GM23338 (cell line): ENCODE results near the gene RAB22A. TPM values are rescaled to one million over a fixed set of nuclear protein-coding genes. Genes with fewer than 3 reads are reported as not detected.

Source experiments
- ATAC-seq: fragments of 200-7000 bp; cut with Tn5 transposase; 3 replicates; pipeline ENCODE4 v1.9.1; 2020
- DNase-seq: peaks from one replicate; pipeline ENCODE4 v3.0.0-alpha.2; 2015; ENCODE audit warnings: low spot score
- H2AFZ ChIP-seq: fragments of 200-600 bp; sonication (generic); 2 replicates; pipeline ENCODE4 v1.8.0; 2016; ENCODE audit warnings: antibody characterized with exemption, mild to moderate bottlenecking, moderate library complexity
- H3F3A ChIP-seq: fragments of 200-600 bp; sonication (generic); replicated peaks from 2 replicates; pipeline ENCODE4 v1.8.0; 2017; ENCODE audit warnings: antibody characterized with exemption, mixed run types, low read depth
- H3K27ac ChIP-seq: fragments of 200-600 bp; sonication (generic); 2 replicates; pipeline ENCODE4 v1.6.1; 2016; ENCODE audit warnings: low read depth
- H3K27me3 ChIP-seq: fragments of 200-600 bp; sonication (generic); 2 replicates; pipeline ENCODE4 v1.8.0; 2016; ENCODE audit warnings: mild to moderate bottlenecking, mixed run types, moderate library complexity; ENCODE audit not compliant: insufficient read depth
- H3K36me3 ChIP-seq: fragments of 200-600 bp; sonication (generic); 2 replicates; pipeline ENCODE4 v1.8.0; 2016; ENCODE audit warnings: mild to moderate bottlenecking; ENCODE audit not compliant: insufficient read depth
- H3K4me1 ChIP-seq: fragments of 200-600 bp; sonication (generic); 2 replicates; pipeline ENCODE4 v1.8.0; 2016; ENCODE audit warnings: mild to moderate bottlenecking, moderate library complexity; ENCODE audit not compliant: insufficient read depth
- H3K4me2 ChIP-seq: fragments of 200-600 bp; sonication (generic); 2 replicates; pipeline ENCODE4 v1.7.1; 2017; ENCODE audit warnings: mixed run types
- H3K4me3 ChIP-seq: fragments of 200-600 bp; sonication (generic); 2 replicates; pipeline ENCODE4 v1.6.1; 2016; ENCODE audit warnings: mixed run types
- H3K79me2 ChIP-seq: fragments of 200-600 bp; sonication (generic); replicated peaks from 2 replicates; pipeline ENCODE4 v1.8.0; 2017; ENCODE audit warnings: mild to moderate bottlenecking; ENCODE audit not compliant: insufficient read depth
- H3K9me2 ChIP-seq: fragments of 200-600 bp; sonication (generic); 2 replicates; pipeline ENCODE4 v1.8.0; 2017; ENCODE audit not compliant: insufficient read depth
- H4K20me1 ChIP-seq: fragments of 200-600 bp; sonication (generic); replicated peaks from 2 replicates; pipeline ENCODE4 v1.8.0; 2017; ENCODE audit warnings: mild to moderate bottlenecking; ENCODE audit not compliant: insufficient read depth
- H3K27ac Mint-ChIP-seq: 2 replicates; pipeline ENCODE4 v1.8.0; 2020; ENCODE audit warnings: inconsistent platforms, mild to moderate bottlenecking, moderate library complexity, mixed read lengths
- H3K27me3 Mint-ChIP-seq: 3 replicates; pipeline ENCODE4 v1.8.0; 2022; ENCODE audit warnings: low read depth, mild to moderate bottlenecking, moderate library complexity, mixed read lengths, inconsistent platforms; ENCODE audit not compliant: insufficient read depth, poor library complexity
- H3K36me3 Mint-ChIP-seq: 3 replicates; pipeline ENCODE4 v1.8.0; 2021; ENCODE audit warnings: low read depth, mild to moderate bottlenecking, inconsistent platforms, moderate library complexity, mixed read lengths
- H3K4me1 Mint-ChIP-seq: 3 replicates; pipeline ENCODE4 v1.8.0; 2020; ENCODE audit warnings: mild to moderate bottlenecking, inconsistent platforms, mixed read lengths
- H3K4me3 Mint-ChIP-seq: 3 replicates; pipeline ENCODE4 v1.8.0; 2021; ENCODE audit warnings: moderate library complexity, mild to moderate bottlenecking, inconsistent platforms, mixed read lengths
- H3K9me3 Mint-ChIP-seq: 3 replicates; pipeline ENCODE4 v1.8.0; 2020; ENCODE audit warnings: moderate library complexity, mild to moderate bottlenecking, inconsistent platforms, mixed read lengths
- CREB1 ChIP-seq: fragments of 250-450 bp; sonication (Bioruptor Pico); IDR thresholded peaks from 2 replicates; pipeline ENCODE4 v1.5.0; 2020; ENCODE audit warnings: low read depth, mild to moderate bottlenecking, moderate library complexity
- CTCF ChIP-seq, 2 experiments: fragments of 200-600 bp in 1 of 2; sonication (generic) in 1 of 2; conservative IDR thresholded peaks; 2 replicates each; pipeline versions ENCODE4 v1.5.1 to v1.6.1; 2016 to 2017; ENCODE audit warnings: antibody characterized with exemption in 2 of 2, low read depth in 2 of 2, mild to moderate bottlenecking in 2 of 2, moderate library complexity in 1 of 2
- ETS1 ChIP-seq: IDR thresholded peaks from 2 replicates; pipeline ENCODE4 v1.6.1; 2016; ENCODE audit warnings: antibody characterized with exemption
- EZH2 ChIP-seq: fragments of 200-600 bp; sonication (generic); IDR thresholded peaks from one replicate; pipeline ENCODE4 v1.8.0; 2017; ENCODE audit warnings: antibody characterized with exemption, mild to moderate bottlenecking, low read depth; ENCODE audit not compliant: unreplicated experiment
- EZH2phosphoT487 ChIP-seq: fragments of 200-600 bp; sonication (generic); IDR thresholded peaks from one replicate; pipeline ENCODE4 v1.8.1; 2018; ENCODE audit warnings: antibody characterized with exemption; ENCODE audit not compliant: unreplicated experiment
- JUNB ChIP-seq: IDR thresholded peaks from one replicate; pipeline ENCODE4 v1.6.1; 2016; ENCODE audit warnings: antibody characterized with exemption; ENCODE audit not compliant: unreplicated experiment
- NANOG ChIP-seq: IDR thresholded peaks from 2 replicates; pipeline ENCODE4 v1.6.1; 2016; ENCODE audit warnings: antibody characterized with exemption, borderline replicate concordance
- POLR2AphosphoS5 ChIP-seq: IDR thresholded peaks from 2 replicates; pipeline ENCODE4 v1.6.1; 2016; ENCODE audit warnings: antibody characterized with exemption, low read depth
- REST ChIP-seq: IDR thresholded peaks from one replicate; pipeline ENCODE4 v1.6.1; 2018; ENCODE audit warnings: antibody characterized with exemption; ENCODE audit not compliant: unreplicated experiment
- STAT1 ChIP-seq: IDR thresholded peaks from one replicate; pipeline ENCODE4 v1.6.1; 2016; ENCODE audit warnings: antibody characterized with exemption; ENCODE audit not compliant: unreplicated experiment
- ZNF114 ChIP-seq: fragments of 250-450 bp; sonication (Bioruptor Pico); IDR thresholded peaks from 2 replicates; pipeline ENCODE4 v1.5.0; 2020; ENCODE audit warnings: mild to moderate bottlenecking, moderate library complexity
- ZNF331 ChIP-seq: fragments of 250-450 bp; sonication (Bioruptor Pico); IDR thresholded peaks from 2 replicates; pipeline ENCODE4 v1.5.0; 2020; ENCODE audit warnings: low read depth, mild to moderate bottlenecking, moderate library complexity
- polyA plus RNA-seq: library from polyadenylated mRNA; unstranded; fragments of >200 nt; fragmentation: Nextera tagmentation; extraction: Ambion mirVana; gene quantifications from 2 replicates; pipeline ENCODE4 v1.2.1, GENCODE V29; 2016
- total RNA-seq: library from RNA; depleted of rRNA; stranded (reverse); fragments of >200 nt; shearing (Covaris generic); gene quantifications from 2 replicates; pipeline ENCODE4 v1.2.3, GENCODE V29; 2014
- TF ChIP-seq, protein P1 (sequence below): fragments of 250-450 bp; sonication (Bioruptor Pico); IDR thresholded peaks from 2 replicates; pipeline ENCODE4 v1.5.0; 2020; ENCODE audit warnings: mild to moderate bottlenecking, moderate library complexity

RAB22A gene
- total and polyA plus RNA-seq, 2 experiments from 2014 or later: 3.3 to 6.8 TPM

DNA sequence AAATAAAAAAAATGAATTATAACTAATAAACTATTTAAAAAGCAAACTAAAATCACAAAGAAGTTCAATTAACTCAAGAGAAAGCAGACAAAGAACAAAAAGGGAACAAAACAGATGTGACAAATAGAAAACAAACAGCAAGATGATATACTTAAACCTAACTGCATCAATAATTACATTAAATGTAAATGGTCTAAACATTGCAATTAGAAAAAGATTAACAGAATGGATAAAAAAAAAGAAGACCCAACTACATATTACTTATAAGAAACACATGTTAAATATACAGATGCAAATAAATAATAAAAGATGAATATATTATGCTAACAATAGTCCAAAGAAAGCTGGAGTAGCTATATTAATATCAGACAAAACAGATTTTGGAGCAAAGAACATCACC, 35.1 kb upstream of the RAB22A start:
- Histone ChIP-seq H3K27ac (no peak overlapping the region), H3K4me2 (no peak overlapping the region), H4K20me1 (no peaks in the 10 kb centered on the region), H3K4me1 (no peaks in the 10 kb centered on the region), H2AFZ (no peak overlapping the region), H3K79me2 (peaks cover 8% of the 10 kb centered on the region; the same call in 1 of the 2 replicates), H3K27me3 (no peaks in the 10 kb centered on the region), H3K4me3 (no peak overlapping the region), H3K36me3 (no peaks in the 10 kb centered on the region; the same call in 1 of the 2 replicates), H3K9me2 (no peaks in the 10 kb centered on the region), H3F3A (no peaks in the 10 kb centered on the region)
- Mint-ChIP-seq H3K4me1 (peaks cover under 1% of the 10 kb centered on the region; the same call in 2 of the 3 replicates), H3K4me3 (no peak overlapping the region), H3K9me3 (no peaks in the 10 kb centered on the region), H3K27ac (no peak overlapping the region), H3K36me3 (peaks cover 17% of the 10 kb centered on the region), H3K27me3 (no peaks in the 10 kb centered on the region)
- DNase-seq (no peak), ATAC-seq (no peak)
- no peak for TF ChIP-seq REST
- no peak for TF ChIP-seq CREB1 (CRISPR knock-in tag)
- no peak for TF ChIP-seq JUNB
- TF ChIP-seq ZNF114 (CRISPR knock-in tag): no peak
- TF ChIP-seq EZH2: no peak
- TF ChIP-seq STAT1: no peak
- TF ChIP-seq EZH2phosphoT487: no peak
- no peak for TF ChIP-seq POLR2AphosphoS5
- no peak for TF ChIP-seq NANOG
- no peak for TF ChIP-seq ZNF331 (CRISPR knock-in tag)
- TF ChIP-seq, protein P1, sequence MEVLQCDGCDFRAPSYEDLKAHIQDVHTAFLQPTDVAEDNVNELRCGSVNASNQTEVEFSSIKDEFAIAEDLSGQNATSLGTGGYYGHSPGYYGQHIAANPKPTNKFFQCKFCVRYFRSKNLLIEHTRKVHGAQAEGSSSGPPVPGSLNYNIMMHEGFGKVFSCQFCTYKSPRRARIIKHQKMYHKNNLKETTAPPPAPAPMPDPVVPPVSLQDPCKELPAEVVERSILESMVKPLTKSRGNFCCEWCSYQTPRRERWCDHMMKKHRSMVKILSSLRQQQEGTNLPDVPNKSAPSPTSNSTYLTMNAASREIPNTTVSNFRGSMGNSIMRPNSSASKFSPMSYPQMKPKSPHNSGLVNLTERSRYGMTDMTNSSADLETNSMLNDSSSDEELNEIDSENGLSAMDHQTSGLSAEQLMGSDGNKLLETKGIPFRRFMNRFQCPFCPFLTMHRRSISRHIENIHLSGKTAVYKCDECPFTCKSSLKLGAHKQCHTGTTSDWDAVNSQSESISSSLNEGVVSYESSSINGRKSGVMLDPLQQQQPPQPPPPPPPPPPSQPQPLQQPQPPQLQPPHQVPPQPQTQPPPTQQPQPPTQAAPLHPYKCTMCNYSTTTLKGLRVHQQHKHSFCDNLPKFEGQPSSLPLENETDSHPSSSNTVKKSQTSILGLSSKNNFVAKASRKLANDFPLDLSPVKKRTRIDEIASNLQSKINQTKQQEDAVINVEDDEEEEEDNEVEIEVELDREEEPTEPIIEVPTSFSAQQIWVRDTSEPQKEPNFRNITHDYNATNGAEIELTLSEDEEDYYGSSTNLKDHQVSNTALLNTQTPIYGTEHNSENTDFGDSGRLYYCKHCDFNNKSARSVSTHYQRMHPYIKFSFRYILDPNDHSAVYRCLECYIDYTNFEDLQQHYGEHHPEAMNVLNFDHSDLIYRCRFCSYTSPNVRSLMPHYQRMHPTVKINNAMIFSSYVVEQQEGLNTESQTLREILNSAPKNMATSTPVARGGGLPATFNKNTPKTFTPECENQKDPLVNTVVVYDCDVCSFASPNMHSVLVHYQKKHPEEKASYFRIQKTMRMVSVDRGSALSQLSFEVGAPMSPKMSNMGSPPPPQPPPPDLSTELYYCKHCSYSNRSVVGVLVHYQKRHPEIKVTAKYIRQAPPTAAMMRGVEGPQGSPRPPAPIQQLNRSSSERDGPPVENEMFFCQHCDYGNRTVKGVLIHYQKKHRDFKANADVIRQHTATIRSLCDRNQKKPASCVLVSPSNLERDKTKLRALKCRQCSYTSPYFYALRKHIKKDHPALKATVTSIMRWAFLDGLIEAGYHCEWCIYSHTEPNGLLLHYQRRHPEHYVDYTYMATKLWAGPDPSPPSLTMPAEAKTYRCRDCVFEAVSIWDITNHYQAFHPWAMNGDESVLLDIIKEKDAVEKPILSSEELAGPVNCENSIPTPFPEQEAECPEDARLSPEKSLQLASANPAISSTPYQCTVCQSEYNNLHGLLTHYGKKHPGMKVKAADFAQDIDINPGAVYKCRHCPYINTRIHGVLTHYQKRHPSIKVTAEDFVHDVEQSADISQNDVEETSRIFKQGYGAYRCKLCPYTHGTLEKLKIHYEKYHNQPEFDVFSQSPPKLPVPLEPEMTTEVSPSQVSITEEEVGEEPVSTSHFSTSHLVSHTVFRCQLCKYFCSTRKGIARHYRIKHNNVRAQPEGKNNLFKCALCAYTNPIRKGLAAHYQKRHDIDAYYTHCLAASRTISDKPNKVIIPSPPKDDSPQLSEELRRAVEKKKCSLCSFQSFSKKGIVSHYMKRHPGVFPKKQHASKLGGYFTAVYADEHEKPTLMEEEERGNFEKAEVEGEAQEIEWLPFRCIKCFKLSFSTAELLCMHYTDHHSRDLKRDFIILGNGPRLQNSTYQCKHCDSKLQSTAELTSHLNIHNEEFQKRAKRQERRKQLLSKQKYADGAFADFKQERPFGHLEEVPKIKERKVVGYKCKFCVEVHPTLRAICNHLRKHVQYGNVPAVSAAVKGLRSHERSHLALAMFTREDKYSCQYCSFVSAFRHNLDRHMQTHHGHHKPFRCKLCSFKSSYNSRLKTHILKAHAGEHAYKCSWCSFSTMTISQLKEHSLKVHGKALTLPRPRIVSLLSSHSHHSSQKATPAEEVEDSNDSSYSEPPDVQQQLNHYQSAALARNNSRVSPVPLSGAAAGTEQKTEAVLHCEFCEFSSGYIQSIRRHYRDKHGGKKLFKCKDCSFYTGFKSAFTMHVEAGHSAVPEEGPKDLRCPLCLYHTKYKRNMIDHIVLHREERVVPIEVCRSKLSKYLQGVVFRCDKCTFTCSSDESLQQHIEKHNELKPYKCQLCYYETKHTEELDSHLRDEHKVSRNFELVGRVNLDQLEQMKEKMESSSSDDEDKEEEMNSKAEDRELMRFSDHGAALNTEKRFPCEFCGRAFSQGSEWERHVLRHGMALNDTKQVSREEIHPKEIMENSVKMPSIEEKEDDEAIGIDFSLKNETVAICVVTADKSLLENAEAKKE: no peak
- no peak for TF ChIP-seq CTCF (conservative IDR thresholded peaks at IDR 0.05; ENCODE audit: low read depth in 2 of 2)
- no peak for TF ChIP-seq ETS1
